Measurements from ENCODE around the gene GNB1L. TPM values are rescaled to one million over a fixed set of nuclear protein-coding genes. Genes with fewer than 3 reads are reported as not detected.

The GNB1L gene, protein sequence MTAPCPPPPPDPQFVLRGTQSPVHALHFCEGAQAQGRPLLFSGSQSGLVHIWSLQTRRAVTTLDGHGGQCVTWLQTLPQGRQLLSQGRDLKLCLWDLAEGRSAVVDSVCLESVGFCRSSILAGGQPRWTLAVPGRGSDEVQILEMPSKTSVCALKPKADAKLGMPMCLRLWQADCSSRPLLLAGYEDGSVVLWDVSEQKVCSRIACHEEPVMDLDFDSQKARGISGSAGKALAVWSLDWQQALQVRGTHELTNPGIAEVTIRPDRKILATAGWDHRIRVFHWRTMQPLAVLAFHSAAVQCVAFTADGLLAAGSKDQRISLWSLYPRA
- total RNA-seq, result 1 to 10 TPM; 4.3 to 7.6 (median 6.1) TPM

DNA sequence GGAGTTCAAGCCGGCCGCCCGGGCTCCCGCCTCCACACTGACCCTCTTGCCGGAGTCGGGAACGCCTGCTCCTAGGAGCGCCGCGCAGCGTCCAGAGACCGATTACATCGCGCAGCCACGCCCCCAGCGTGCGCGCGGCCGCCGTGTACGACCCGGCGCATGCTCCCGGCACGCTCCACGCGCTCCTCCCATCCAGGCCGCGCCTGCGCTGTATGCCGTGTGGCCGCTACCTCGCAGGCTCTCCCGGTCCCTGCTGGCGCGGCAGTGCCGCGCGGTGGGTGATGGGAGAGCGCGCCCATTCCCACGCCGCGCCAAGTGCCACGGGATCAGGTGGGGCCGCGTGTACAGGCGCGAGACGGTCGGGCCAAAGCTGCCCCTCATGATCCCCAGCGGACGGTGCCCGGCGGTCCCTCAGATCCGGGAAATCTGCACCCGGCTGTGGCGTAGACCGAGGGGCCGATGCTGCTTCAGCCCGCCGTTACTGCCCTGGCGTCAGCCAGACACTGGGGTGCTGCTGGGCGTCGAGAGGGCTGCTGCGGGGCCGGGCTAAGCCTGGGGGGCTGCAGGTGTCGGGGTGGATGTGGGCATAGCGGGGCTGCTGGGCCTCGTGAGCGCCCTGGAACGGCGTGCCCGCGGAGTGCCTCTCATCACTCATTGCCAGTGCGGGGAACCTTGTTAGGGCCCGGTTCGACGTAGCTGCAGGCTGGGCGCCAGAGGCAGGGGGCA lies at the start of gene GNB1L, which contains the start of gene RTL10:
Gene GNB1L (minus strand): TSS at position 97 of the 726 bp plus-strand sequence. CDS start 33,519 bp downstream, outside the sequence.
Gene RTL10 (minus strand): TSS at position 97 of the 726 bp plus-strand sequence. CDS start 2,613 bp downstream, outside the sequence.
- TF ChIP-seq, protein P1, sequence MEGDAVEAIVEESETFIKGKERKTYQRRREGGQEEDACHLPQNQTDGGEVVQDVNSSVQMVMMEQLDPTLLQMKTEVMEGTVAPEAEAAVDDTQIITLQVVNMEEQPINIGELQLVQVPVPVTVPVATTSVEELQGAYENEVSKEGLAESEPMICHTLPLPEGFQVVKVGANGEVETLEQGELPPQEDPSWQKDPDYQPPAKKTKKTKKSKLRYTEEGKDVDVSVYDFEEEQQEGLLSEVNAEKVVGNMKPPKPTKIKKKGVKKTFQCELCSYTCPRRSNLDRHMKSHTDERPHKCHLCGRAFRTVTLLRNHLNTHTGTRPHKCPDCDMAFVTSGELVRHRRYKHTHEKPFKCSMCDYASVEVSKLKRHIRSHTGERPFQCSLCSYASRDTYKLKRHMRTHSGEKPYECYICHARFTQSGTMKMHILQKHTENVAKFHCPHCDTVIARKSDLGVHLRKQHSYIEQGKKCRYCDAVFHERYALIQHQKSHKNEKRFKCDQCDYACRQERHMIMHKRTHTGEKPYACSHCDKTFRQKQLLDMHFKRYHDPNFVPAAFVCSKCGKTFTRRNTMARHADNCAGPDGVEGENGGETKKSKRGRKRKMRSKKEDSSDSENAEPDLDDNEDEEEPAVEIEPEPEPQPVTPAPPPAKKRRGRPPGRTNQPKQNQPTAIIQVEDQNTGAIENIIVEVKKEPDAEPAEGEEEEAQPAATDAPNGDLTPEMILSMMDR (IDR thresholded peaks at IDR 0.05), result no peak
- ATAC-seq (ENCODE audit: low FRiP score), result peak; percentile 96
- DNase-seq (ENCODE audit: low spot score), result peak; percentile 79

DNA sequence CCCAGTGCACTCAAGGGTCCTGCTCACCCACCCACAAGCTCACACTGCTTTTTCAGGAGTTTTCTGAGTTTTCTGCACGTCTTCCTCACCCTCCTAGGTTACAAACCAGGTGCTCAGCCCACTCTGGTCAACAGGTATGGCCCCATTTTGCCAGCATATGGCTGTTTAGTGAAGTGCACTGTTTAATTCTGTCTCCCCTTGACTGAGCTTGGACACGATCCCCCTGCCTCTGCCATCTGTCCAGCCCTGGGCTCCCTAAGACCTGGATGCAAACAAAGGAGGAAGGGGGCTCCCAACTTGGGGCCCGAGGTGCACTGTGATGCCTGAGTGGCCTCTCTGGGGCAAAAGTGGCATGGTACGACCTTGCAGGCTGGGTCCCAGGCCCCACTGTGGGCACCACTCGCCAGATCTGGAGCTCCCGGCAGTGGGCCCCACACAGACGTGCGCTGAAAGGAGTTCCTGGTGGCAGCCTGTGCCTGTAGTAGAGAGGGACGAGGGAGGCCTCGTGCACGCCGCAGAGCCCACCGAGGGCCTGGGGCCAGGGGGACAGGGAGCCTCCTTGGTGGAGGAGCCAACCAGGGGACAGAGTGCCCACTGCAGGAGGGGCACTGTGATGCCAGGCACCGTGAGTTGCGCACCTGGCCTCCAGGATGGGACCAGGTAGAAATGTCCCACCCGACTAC lies 49.6 kb upstream of the GNB1L start:
- TF ChIP-seq, protein P1 (IDR thresholded peaks at IDR 0.05), result no peak
- no peak for DNase-seq (ENCODE audit: low spot score)
- no peak for ATAC-seq (ENCODE audit: low FRiP score)

DNA sequence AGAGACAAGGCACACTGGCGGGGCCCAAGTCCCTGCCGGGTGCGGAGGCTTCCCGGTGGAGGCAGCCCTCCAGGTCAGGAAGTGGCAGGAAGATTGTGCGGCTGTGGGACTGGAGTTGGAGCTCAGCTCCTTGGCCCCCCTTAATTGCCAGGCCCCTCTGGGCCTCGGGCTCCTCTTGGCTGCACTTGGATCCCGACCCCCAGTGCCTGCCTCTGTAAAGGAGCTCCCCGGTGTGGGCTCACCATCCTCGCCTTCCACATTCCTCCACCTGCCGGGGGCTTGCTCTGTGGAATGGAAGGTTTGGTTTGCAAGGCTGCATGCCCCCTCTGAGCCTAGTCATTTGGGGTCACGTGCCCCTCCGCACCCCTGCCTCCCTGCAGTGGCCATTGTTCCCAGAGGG lies 48.8 kb upstream of the GNB1L start:
- DNase-seq (ENCODE audit: low spot score), result no peak
- TF ChIP-seq, protein P1 (IDR thresholded peaks at IDR 0.05), result no peak
- ATAC-seq (ENCODE audit: low FRiP score), result no peak

DNA sequence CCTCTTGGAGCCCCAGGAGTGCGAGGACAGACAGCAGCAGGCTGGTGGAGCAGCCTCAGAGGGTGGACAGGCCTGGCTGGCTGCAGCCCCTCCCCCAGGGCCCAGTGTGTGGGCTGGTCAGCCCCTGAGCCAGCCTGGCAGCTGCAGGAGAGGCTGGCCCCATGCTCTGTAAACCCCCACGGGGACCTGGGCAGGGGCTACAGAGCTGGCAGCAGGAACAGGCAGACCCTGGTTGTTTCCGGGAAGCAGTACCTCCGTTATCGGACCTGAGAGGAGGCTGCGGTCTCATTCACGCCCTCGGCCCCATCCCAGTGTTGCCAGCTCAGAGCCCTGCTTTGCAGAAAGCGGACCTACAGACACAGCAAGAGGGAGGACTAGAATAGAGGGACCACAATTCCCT lies 48.4 kb upstream of the GNB1L start:
- TF ChIP-seq, protein P1 (IDR thresholded peaks at IDR 0.05), result no peak
- no peak for ATAC-seq (ENCODE audit: low FRiP score)
- DNase-seq (ENCODE audit: low spot score), result no peak

DNA sequence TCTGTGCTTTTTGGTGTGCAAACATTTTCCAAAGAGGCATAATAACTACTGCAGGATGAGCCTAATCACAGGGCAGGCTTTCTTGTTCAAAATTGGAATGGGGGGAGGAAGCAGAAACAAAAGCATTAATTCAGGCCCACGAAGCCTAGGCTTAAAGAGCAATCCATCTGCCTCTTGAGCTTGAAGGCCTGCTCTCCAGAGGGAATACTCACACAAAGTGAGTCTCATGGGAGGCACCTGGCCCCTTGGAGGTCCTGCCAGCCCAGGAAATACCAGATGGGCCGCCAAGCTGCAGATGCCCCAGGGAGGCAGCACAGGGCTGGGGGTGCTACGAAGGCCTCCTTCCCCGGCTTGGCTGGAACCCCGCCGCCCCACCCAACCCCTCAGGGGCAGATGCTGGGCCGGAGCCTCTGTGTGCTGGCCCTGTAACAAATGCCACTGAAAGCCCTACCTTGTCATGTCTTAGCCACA lies 47.6 kb upstream of the GNB1L start:
- TF ChIP-seq, protein P1 (IDR thresholded peaks at IDR 0.05), result no peak
- DNase-seq (ENCODE audit: low spot score), result no peak
- no peak for ATAC-seq (ENCODE audit: low FRiP score)

DNA sequence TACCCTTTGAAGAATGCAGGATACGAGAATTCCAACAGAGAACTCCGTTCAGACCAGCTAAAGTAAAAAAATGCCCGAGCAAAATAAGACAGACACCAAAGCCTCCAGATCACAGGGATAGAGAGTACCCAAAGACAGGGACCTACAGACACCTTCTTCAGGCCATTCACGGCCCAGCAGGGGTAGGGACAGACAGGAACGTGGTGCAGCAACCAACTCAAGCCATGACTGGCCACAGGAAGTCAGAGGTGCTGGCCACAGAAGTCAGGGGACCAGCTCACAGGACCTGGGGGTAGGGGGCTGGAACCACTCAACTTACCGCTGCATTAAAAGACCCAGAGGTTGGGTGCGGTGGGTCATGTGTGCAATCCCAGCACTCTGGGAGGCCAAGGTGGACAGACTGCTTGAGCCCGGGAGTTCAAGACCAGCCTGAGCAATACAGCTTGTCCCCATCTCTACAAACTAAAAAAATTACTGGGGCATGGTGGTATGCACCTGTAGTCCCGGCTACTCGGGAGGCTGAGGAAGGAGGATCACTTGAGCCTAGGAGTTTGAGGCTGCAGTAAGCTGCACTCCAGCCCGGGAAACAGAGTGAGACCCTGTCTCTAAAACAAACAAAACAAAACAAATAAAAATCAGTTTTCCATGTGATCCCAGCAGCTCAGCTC lies 47.0 kb upstream of the GNB1L start:
- no peak for DNase-seq (ENCODE audit: low spot score)

More for the DNA sequence above, 47.0 kb upstream of the GNB1L start:
- TF ChIP-seq, protein P1 (IDR thresholded peaks at IDR 0.05), result no peak
- no peak for ATAC-seq (ENCODE audit: low FRiP score)
